Neuron (in vitro differentiated cells): ENCODE results near the gene PAEP.

Experiments
- H2AFZ ChIP-seq: one replicate; pipeline ENCODE4 v1.6.1; 2013; ENCODE audit warnings: low read depth, mild to moderate bottlenecking, inconsistent platforms, low read length, moderate library complexity
- H3K27me3 ChIP-seq: one replicate; pipeline ENCODE4 v1.6.1; 2013; ENCODE audit warnings: low read length; ENCODE audit not compliant: insufficient read depth
- H3K36me3 ChIP-seq: one replicate; pipeline ENCODE4 v1.6.1; 2013; ENCODE audit warnings: low read length; ENCODE audit not compliant: insufficient read depth
- H3K4me1 ChIP-seq: one replicate; pipeline ENCODE4 v1.6.1; 2013; ENCODE audit warnings: low read length; ENCODE audit not compliant: insufficient read depth
- H3K4me3 ChIP-seq: 2 replicates; pipeline ENCODE4 v1.5.1; 2013; ENCODE audit warnings: mild to moderate bottlenecking, low read length, moderate library complexity
- H3K9me3 ChIP-seq: one replicate; pipeline ENCODE4 v1.6.1; 2013; ENCODE audit warnings: low read length

Gene PAEP

GRCh38 chr9:135565141-135565628 lies 3.6 kb downstream of the PAEP start:
- H3K4me3 ChIP-seq: no peak overlapping the region
- no peaks in the 10 kb centered on the region for H3K4me1 ChIP-seq
- no peak overlapping the region for H2AFZ ChIP-seq
- peaks cover 7% of the 10 kb centered on the region for H3K27me3 ChIP-seq
- peaks cover 4% of the 10 kb centered on the region for H3K9me3 ChIP-seq
- no peaks in the 10 kb centered on the region for H3K36me3 ChIP-seq

- no peak overlapping the region for H3K4me3 ChIP-seq
- peaks cover 4% of the 10 kb centered on the region for H3K9me3 ChIP-seq
- no peaks in the 10 kb centered on the region for H3K4me1 ChIP-seq
- no peaks in the 10 kb centered on the region for H3K36me3 ChIP-seq
- H3K27me3 ChIP-seq: peaks cover 7% of the 10 kb centered on the region
- H2AFZ ChIP-seq: no peak overlapping the region
Observed at GRCh38 chr9:135565636-135566035, 4.1 kb downstream of the PAEP start.

- H3K27me3 ChIP-seq: peaks cover 7% of the 10 kb centered on the region
- no peak overlapping the region for H3K4me3 ChIP-seq
- peaks cover 4% of the 10 kb centered on the region for H3K9me3 ChIP-seq
- no peaks in the 10 kb centered on the region for H3K4me1 ChIP-seq
- H3K36me3 ChIP-seq: no peaks in the 10 kb centered on the region
- no peak overlapping the region for H2AFZ ChIP-seq
Observed at GRCh38 chr9:135566552-135566951, 5.0 kb downstream of the PAEP start.

GRCh38 chr9:135567311-135567710 lies 5.8 kb downstream of the PAEP start:
- Histone ChIP-seq H3K4me1 (no peaks in the 10 kb centered on the region), H3K36me3 (no peaks in the 10 kb centered on the region), H3K9me3 (peaks cover 4% of the 10 kb centered on the region), H2AFZ (no peak overlapping the region), H3K27me3 (peaks cover 7% of the 10 kb centered on the region), H3K4me3 (no peak overlapping the region)

GRCh38 chr9:135568026-135568425 lies 6.5 kb downstream of the PAEP start:
- H3K9me3 ChIP-seq: peaks cover 4% of the 10 kb centered on the region
- no peaks in the 10 kb centered on the region for H3K4me1 ChIP-seq
- H2AFZ ChIP-seq: no peak overlapping the region
- H3K36me3 ChIP-seq: no peaks in the 10 kb centered on the region
- H3K27me3 ChIP-seq: peaks cover 7% of the 10 kb centered on the region
- no peak overlapping the region for H3K4me3 ChIP-seq

GRCh38 chr9:135570456-135570855 lies 8.9 kb downstream of the PAEP start:
- Histone ChIP-seq H3K9me3 (peaks cover 4% of the 10 kb centered on the region), H2AFZ (no peak overlapping the region), H3K27me3 (peaks cover 7% of the 10 kb centered on the region), H3K4me3 (no peak overlapping the region), H3K4me1 (no peaks in the 10 kb centered on the region), H3K36me3 (no peaks in the 10 kb centered on the region)

GRCh38 chr9:135572233-135572632 lies 10.7 kb downstream of the PAEP start:
- H3K27me3 ChIP-seq: peaks cover 7% of the 10 kb centered on the region
- no peak overlapping the region for H3K4me3 ChIP-seq
- H2AFZ ChIP-seq: no peak overlapping the region
- no peaks in the 10 kb centered on the region for H3K36me3 ChIP-seq
- peaks cover 4% of the 10 kb centered on the region for H3K9me3 ChIP-seq
- no peaks in the 10 kb centered on the region for H3K4me1 ChIP-seq

- Histone ChIP-seq H3K4me3 (no peak overlapping the region), H3K9me3 (peaks cover 4% of the 10 kb centered on the region), H2AFZ (no peak overlapping the region)
Observed at GRCh38 chr9:135573124-135573523, 11.6 kb downstream of the PAEP start.

GRCh38 chr9:135574331-135574730 lies 12.8 kb downstream of the PAEP start:
- no peaks in the 10 kb centered on the region for H3K4me1 ChIP-seq
- H3K36me3 ChIP-seq: no peaks in the 10 kb centered on the region
- H3K27me3 ChIP-seq: peaks cover 1% of the 10 kb centered on the region

More at GRCh38 chr9:135573124-135573523, 11.6 kb downstream of the PAEP start:
- H3K27me3 ChIP-seq: peaks cover 5% of the 10 kb centered on the region
- no peaks in the 10 kb centered on the region for H3K4me1 ChIP-seq
- H3K36me3 ChIP-seq: no peaks in the 10 kb centered on the region

GRCh38 chr9:135574943-135575342 lies 13.4 kb downstream of the PAEP start:
- Histone ChIP-seq H3K27me3 (no peaks in the 10 kb centered on the region), H3K4me3 (no peak overlapping the region), H2AFZ (no peak overlapping the region), H3K9me3 (no peaks in the 10 kb centered on the region), H3K36me3 (no peaks in the 10 kb centered on the region), H3K4me1 (no peaks in the 10 kb centered on the region)

More at GRCh38 chr9:135574331-135574730, 12.8 kb downstream of the PAEP start:
- no peak overlapping the region for H3K4me3 ChIP-seq
- no peak overlapping the region for H2AFZ ChIP-seq
- H3K9me3 ChIP-seq: no peaks in the 10 kb centered on the region

GRCh38 chr9:135575995-135576631 lies 14.6 kb downstream of the PAEP start:
- Histone ChIP-seq H3K4me1 (no peaks in the 10 kb centered on the region), H3K36me3 (no peaks in the 10 kb centered on the region), H3K27me3 (no peaks in the 10 kb centered on the region), H2AFZ (no peak overlapping the region), H3K9me3 (no peaks in the 10 kb centered on the region), H3K4me3 (no peak overlapping the region)

GRCh38 chr9:135577256-135577655 lies 15.7 kb downstream of the PAEP start:
- no peaks in the 10 kb centered on the region for H3K4me1 ChIP-seq
- H3K9me3 ChIP-seq: no peaks in the 10 kb centered on the region
- H2AFZ ChIP-seq: no peak overlapping the region
- H3K27me3 ChIP-seq: no peaks in the 10 kb centered on the region
- no peaks in the 10 kb centered on the region for H3K36me3 ChIP-seq
- H3K4me3 ChIP-seq: no peak overlapping the region

GRCh38 chr9:135579356-135579755 lies 17.8 kb downstream of the PAEP start:
- no peak overlapping the region for H2AFZ ChIP-seq
- H3K9me3 ChIP-seq: no peaks in the 10 kb centered on the region
- no peaks in the 10 kb centered on the region for H3K27me3 ChIP-seq
- no peak overlapping the region for H3K4me3 ChIP-seq
- H3K4me1 ChIP-seq: no peaks in the 10 kb centered on the region
- H3K36me3 ChIP-seq: no peaks in the 10 kb centered on the region
